GM18951 (cell line): ENCODE results near the gene C5orf34.
"Not testable (repeated sequence)": the region's sequence is repeated elsewhere in the genome, so short reads cannot be mapped to it uniquely, and the experiment has no call there.

Source experiments
- POLR2A ChIP-seq: IDR thresholded peaks from 4 replicates; pipeline ENCODE4 v1.6.1; 2011; ENCODE audit warnings: mild to moderate bottlenecking; ENCODE audit not compliant: insufficient read length, insufficient read depth; ENCODE audit errors: extremely low read depth
- in situ Hi-C: fragments of 300-500 bp; cut with MboI; formaldehyde crosslinking; loops from one replicate; pipeline ENCODE4 v1.12.0; 2022; ENCODE audit warnings: low sequenced_read_pairs, mixed read lengths, inconsistent platforms; ENCODE audit not compliant: unreplicated experiment

Gene C5orf34

DNA sequence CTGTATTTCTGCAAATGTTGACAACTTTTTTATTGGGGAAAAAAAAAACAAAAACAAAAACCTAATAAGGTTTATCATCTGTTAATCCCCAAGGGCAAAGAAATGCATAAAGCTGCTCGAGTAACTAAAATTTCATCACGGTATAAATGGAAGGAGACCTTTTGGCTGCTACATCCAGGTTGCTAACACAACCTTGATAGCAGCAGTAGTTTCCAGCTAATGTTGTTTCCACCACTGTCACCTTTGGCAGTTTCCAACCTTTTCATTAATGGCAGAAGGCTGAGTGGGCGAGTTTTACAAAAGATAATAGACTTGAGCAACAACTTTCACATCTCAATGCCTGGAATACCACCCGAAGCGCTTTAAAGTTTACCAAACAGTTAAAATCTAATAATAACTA, 33.4 kb upstream of the C5orf34 start:
- in situ Hi-C loops = no loop called here
- TF ChIP-seq POLR2A = no peak

DNA sequence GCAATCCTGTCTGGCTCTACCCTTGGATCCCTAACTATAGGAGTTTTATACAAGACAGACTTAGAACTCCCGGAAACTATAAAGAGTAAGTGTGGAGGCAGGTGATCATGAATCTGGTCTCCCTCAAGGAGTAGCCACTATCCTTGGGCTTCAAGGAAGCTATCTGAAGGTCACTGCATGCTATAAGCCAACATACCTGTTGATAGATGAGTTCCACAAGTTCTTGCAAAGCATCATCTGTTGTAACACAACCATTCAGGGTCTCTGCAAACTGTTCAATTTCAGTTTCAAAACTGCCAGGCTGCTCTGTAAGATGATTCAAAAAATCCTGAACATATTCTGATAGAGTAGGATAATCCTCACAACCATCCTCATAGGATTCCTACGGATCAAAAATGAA, 32.6 kb upstream of the C5orf34 start:
- in situ Hi-C loops = no loop called here

DNA sequence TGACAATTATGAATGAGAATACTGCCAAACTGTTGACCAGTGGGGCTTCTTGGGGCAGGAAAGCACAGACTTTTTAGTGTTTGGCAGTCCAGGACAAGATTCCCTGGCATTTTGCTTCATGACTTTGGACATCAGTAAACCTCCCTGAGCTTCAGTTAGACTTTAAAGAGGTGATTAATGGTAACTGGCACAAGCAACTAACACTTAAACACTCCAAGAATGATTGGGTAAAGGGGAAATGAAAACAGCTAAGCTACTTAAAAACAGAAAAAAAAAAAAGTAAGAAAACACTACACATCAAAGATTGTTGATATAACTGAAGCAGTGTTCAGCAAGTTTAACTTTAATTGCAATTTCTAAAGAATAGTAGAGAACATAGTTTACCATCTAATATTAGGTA, 28.5 kb upstream of the C5orf34 start:
- no peak for TF ChIP-seq POLR2A
- in situ Hi-C loops = no loop called here

More for the DNA sequence above, 32.6 kb upstream of the C5orf34 start:
- TF ChIP-seq POLR2A = no peak

DNA sequence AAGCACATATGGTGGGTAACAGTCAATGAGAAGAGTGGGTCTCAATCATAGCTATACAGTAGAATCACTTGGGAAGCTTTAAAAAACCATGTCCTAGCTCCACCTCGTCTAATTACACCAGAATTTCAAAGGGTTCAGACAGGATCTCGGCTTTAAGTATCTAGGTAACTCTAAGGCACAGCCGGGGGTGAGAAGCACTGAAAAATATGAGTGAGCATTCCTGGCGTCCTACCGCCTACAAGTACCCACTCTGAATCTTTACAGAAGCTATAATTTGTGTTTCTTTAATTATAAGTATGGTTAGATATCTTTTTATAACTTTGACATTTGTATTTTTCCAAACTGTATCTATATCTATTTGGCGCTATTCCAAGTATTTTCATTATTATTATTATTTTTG, 25.8 kb upstream of the C5orf34 start:
- TF ChIP-seq POLR2A = no peak
- in situ Hi-C loops = no loop called here

DNA sequence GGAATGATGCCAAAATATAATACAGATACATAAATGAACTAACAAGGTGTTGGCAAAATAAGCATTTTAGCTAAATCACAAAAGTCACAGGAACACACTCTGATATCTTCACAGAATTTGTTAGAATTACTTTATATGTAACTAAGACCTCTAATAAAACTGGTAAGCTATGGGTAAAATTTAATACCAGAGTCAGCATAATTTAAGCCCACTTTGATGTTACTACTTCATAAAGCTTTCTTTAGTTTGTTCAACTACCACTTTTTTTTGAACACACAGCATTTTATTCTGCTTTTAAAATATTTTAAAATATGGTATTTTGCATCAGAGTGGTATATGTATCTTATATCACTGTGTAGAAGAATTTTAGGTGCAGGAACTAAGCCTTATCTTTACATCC, 22.0 kb upstream of the C5orf34 start:
- in situ Hi-C loops = no loop called here
- no peak for TF ChIP-seq POLR2A

DNA sequence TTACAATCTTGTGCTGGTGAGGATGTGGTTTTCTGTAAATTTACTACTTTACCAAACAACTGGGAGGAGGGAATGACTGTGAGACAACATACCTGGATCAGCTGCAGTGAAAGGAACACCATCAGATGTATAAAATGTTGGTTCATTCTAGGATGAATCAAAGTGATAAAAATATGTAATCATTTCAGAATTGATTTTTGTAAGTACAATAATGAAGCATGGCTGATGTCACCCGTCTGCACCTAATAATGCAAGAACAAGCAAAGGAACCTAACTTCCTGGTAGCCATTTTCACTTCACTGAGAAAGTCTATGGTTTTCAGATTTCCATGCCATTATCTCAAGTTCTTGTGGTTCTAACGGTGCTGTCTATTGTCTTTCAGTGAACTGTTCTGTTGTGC, 18.7 kb upstream of the C5orf34 start:
- TF ChIP-seq POLR2A = no peak
- in situ Hi-C loops = no loop called here

DNA sequence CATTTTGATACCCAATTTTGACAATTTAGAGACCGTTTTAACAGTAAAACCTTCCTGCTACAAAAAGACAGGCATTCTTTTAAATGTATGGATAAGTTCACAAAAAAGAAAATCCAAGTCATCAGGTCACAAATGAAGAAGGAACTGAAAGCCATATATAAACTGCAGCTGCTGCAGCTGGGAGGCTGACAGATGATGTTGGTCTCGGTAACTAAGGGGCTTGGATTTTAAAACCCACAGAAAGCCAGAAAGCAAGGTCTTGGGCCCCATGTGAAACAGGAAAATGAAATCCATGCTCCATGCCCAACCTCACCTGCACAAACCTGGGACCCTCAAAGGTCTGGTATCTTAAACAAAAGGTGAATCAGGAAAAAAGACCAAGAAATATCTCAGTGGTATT, 15.7 kb upstream of the C5orf34 start:
- no peak for TF ChIP-seq POLR2A
- in situ Hi-C loops = no loop called here

DNA sequence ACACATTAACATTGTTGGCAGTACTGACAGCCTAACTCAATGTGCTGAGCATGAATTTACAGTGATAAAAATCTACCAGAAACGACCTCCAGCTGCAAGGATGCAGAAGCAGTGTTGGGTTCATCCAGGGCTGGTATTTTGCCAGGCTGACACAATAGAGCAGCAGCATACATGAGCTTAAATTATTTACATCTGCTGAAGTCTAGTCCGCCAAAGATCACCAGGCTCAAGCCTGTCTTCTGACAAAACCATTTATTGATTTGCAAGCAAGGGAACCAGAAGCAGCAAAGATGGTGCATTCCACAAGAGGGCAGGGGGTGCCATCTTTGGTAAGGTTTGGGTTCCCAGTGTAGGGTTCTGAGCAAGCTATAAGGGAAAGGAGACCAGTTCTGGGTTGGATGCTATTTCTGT, 8.7 kb upstream of the C5orf34 start:
- TF ChIP-seq POLR2A = no peak
- in situ Hi-C loops = no loop called here

DNA sequence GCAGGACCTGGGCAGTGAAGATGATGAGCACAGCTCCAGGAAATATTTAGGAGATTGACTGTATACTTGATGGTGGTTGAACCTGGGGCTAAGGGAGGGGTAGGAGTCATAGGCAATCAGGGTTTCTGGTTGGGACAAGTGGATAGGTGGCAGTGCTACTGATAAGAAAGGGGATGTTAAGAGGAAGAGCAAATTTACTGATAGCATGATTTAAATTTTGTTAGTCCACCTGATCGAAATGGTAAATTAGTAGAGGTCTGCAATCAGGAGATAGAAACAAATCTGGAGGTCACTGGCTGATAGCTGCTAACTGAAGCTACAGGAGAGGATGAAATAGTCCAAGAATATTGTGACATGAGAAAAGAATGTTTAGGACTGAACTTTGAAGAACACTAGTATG, 5.7 kb upstream of the C5orf34 start:
- TF ChIP-seq POLR2A = no peak
- in situ Hi-C loops = no loop called here

DNA sequence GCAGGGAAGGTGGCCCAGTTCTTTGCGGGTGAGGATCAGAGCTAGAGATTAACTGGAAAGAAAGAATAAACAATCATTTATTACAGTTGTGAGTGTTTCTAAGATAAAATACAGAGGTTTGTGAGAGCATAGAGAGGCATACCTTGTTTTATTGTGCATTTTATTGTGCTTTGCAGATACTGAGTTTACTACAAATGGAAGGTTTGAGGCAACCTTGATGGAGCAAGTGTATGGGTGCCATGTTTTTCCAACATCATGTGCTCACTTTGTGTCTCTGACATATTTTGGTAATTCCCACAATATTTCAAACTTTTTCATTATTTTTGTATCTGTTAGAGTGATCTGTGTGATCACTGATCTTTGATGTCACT, 715 bp upstream of the C5orf34 start:
- TF ChIP-seq POLR2A = no peak
- in situ Hi-C loops = no loop called here

DNA sequence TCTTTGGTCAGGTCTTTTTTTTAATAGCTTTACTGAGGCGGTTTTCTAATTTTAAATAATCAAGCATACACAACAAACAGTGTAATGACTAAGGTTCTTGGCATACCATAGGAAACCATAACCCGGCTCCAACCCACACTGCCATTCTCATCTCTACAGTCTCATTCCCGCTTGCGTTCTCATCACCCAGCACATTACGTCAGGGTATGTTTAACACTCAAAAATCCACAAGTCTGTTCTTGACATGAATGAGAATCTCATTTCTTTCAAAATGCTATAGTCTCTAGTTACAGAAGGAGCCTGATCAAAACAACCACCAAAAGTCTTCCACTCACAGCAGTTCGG, 505 bp downstream of the C5orf34 start:
- in situ Hi-C loops = no loop called here
- TF ChIP-seq POLR2A = no peak

DNA sequence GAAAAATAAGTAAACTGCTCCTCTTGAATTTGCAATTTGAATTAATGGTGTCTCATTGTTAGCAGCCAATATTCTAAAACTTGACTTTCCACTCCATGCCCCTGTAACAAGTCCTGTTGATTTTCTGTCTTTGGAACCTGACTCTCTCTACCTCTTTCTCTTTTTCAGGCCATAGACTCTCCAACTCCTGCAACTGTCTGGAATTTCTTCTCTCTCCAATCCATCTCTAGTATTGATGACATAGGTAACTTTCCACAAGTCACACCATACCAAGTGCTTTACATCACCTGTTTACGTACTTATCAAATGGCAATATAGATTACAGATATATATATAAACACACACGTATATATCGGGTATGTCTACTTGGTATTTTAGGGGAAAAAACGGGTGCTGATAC, 923 bp downstream of the C5orf34 start:
- in situ Hi-C loops = no loop called here
- no peak for TF ChIP-seq POLR2A

DNA sequence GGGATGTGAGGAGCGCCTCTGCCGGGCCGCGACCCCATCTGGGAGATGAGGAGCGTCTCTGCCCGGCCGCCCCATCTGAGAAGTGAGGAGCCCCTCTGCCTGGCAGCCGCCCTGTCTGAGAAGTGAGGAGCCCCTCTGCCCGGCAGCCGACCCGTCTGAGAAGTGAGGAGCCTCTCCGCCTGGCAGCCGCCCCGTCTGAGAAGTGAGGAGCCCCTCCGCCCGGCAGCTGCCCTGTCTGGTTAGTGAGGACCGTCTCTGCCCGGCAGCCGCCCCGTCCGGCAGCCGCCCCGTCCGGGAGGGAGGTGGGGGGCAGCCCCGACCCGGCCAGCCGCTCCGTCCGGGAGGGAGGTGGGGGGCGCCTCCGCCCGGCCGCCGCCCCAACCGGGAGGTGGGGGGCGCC, 3.9 kb downstream of the C5orf34 start:
- in situ Hi-C loops = not testable (repeated sequence)

DNA sequence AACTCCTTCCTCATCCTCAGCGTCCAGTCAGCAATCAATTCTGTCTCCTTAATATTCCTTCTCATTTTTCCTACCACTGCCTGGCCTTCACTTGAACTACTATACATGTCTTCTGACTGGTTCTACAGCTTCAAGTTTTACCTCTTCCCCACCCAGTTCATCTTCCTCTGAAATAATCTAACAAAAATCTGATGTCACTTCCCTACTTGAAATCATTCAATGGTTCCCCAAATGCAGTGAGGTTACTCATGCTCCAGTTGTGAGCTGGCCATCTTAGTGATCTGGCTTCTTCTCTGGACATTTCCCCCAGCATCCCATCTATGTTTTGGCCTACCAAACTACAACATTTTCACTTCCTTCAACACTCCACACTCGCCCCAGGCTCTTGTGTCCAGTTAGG, 16.4 kb downstream of the C5orf34 start:
- in situ Hi-C loops = no loop called here

DNA sequence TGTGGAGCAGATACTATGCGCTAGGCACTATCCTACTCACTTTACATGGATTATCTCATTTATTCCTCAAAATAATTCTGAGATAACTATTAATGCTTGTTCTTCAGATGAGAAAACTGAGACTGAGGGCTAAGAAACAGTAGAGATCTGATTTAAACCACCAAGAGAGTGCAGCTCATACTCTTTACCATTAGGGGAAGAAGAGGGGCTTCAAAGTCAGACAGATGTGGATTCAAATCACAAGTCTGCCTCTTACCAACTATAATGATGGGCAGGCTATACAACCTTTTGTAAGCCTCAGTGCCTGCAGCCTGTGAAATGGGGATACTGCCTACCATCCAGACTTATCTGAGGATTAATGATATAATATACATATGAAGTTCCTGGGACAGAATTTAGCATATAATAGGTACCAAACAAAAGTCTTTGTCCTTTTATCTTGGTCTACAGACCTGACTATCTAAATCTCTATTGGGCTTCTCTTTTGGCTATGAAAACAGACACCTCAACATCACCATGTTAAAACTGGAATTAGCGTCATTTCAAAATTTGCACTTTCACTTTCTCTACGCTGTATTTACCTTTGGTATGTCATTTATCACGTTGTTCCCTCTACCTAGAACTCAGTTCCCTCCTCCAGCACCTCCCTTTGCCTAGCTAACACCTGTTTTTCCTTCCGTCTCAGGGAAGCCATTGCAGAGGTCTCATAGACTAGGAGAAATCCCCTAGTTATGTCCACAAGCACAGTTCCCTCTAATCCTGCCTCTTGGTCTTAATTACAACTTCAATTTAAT, 17.4 kb downstream of the C5orf34 start:
- in situ Hi-C loops = no loop called here
- no peak for TF ChIP-seq POLR2A

More for the DNA sequence above, 16.4 kb downstream of the C5orf34 start:
- no peak for TF ChIP-seq POLR2A

DNA sequence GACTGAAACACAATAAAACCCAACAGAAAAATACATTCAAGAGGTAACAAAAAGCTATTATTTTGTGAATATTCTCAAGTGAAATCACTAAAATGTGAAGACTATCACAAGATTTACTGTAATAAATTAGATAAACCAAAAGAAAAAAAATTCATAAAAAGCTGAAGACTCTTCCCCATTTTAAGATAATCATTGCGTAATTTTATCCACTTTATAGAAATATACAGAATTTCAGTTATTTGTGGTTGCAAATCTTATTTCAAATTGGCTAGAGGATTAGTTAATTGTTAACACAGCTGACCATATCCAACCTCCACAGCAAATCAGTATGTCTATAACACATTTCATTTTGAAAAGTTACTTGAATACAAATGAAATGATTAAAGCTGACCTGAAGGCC, 23.6 kb downstream of the C5orf34 start:
- no peak for TF ChIP-seq POLR2A
- in situ Hi-C loops = no loop called here
